ENCODE results near the gene RAB40C. TPM values are rescaled to one million over a fixed set of nuclear protein-coding genes. Genes with fewer than 3 reads are reported as not detected.
A peak's percentile ranks its signal among the peaks of the same experiment; 100 is the strongest.

The RAB40C gene
- total RNA-seq, 1 donor from 2014 or later = 11.4 TPM

- ATAC-seq (peak; percentile 86), DNase-seq (peak; percentile 98)
- intact Hi-C loops (cut with micrococcal nuclease) = no loop called here
These were observed 46.6 kb downstream of the RAB40C start, which contains the start of gene METTL26 for GRCh38 chr16:636206-637080. Gene METTL26 (minus strand): TSS chr16:636305. CDS start chr16:636290, 15 bp downstream.

- intact Hi-C loops (cut with micrococcal nuclease) = no loop called here
- DNase-seq (peak; percentile 94), ATAC-seq (peak; percentile 80)
These were observed 47.5 kb downstream of the RAB40C start for GRCh38 chr16:637081-638018.

- ATAC-seq = no peak
- intact Hi-C loops (cut with micrococcal nuclease) = no loop called here
- peak; percentile 45 for DNase-seq
These were observed 48.2 kb downstream of the RAB40C start for GRCh38 chr16:638034-638543.

- DNase-seq (no peak), ATAC-seq (no peak)
- intact Hi-C loops (cut with micrococcal nuclease) = no loop called here
These were observed 49.0 kb downstream of the RAB40C start for GRCh38 chr16:638836-639235.

- intact Hi-C loops (cut with micrococcal nuclease) = no loop called here
- ATAC-seq (no peak), DNase-seq (no peak)
These were observed 50.7 kb downstream of the RAB40C start for GRCh38 chr16:640614-641013.

- ATAC-seq (peak; percentile 66), DNase-seq (peak; percentile 96)
- intact Hi-C loops (cut with micrococcal nuclease) = no loop called here
These were observed 51.7 kb downstream of the RAB40C start, which contains the start of gene MCRIP2 for GRCh38 chr16:641326-642188. Gene MCRIP2 (plus strand): TSS chr16:641828. CDS start chr16:641992, 164 bp downstream.

GRCh38 chr16:642189-643049 is 52.6 kb downstream of the RAB40C start:
- intact Hi-C loops (cut with micrococcal nuclease) = no loop called here
- DNase-seq (peak; percentile 84), ATAC-seq (peak; percentile 43)

- intact Hi-C loops (cut with micrococcal nuclease) = no loop called here
- peak; percentile 51 for DNase-seq
- ATAC-seq = no peak
These were observed 53.1 kb downstream of the RAB40C start for GRCh38 chr16:643050-643368.

- ATAC-seq (no peak), DNase-seq (no peak)
- intact Hi-C loops (cut with micrococcal nuclease) = no loop called here
These were observed 54.7 kb downstream of the RAB40C start for GRCh38 chr16:644556-644955.

GRCh38 chr16:645852-646678 is 56.2 kb downstream of the RAB40C start:
- DNase-seq = peak; percentile 88
- intact Hi-C loops (cut with micrococcal nuclease) = no loop called here
- ATAC-seq = peak; percentile 52

- no peak for ATAC-seq
- DNase-seq = no peak
- intact Hi-C loops (cut with micrococcal nuclease) = no loop called here
These were observed 56.9 kb downstream of the RAB40C start for GRCh38 chr16:646679-647172.

- DNase-seq = no peak
- ATAC-seq = peak; percentile 1
- intact Hi-C loops (cut with micrococcal nuclease) = no loop called here
These were observed 57.5 kb downstream of the RAB40C start for GRCh38 chr16:647173-647902.

GRCh38 chr16:648071-648780 is 58.4 kb downstream of the RAB40C start:
- ATAC-seq (no peak), DNase-seq (no peak)
- intact Hi-C loops (cut with micrococcal nuclease) = no loop called here

- ATAC-seq = peak; percentile 83
- intact Hi-C loops (cut with micrococcal nuclease) = no loop called here
- peak; percentile 97 for DNase-seq
These were observed 59.1 kb downstream of the RAB40C start, which contains the start of gene WDR90 for GRCh38 chr16:648781-649589. Gene WDR90 (plus strand): TSS chr16:649365. CDS start chr16:649417, 52 bp downstream.

GRCh38 chr16:649631-650030 is 59.8 kb downstream of the RAB40C start:
- DNase-seq = no peak
- peak; percentile 0 for ATAC-seq
- intact Hi-C loops (cut with micrococcal nuclease) = no loop called here
